Keratinocyte (primary cell): ENCODE measurements around the gene IGSF1.

ENCODE experiments used
- EZH2 ChIP-seq: IDR thresholded peaks from one replicate; pipeline ENCODE4 v1.6.1; 2012; ENCODE audit warnings: inconsistent platforms, mild to moderate bottlenecking, low read length, moderate library complexity
- TF ChIP-seq, protein P1 (sequence below), 3 experiments: IDR thresholded peaks in 1 of 3; conservative IDR thresholded peaks in 1 of 3; optimal IDR thresholded peaks in 1 of 3; 2 replicates in 2 of 3; 3 replicates in 1 of 3; pipeline versions ENCODE3 to v1.5.1; 2011; ENCODE audit warnings: low read length in 3 of 3, mild to moderate bottlenecking in 3 of 3, moderate library complexity in 2 of 3, control low read depth in 1 of 3, inconsistent platforms in 1 of 3; ENCODE audit not compliant: insufficient read depth in 2 of 3; ENCODE audit errors: extremely low read depth in 1 of 3

DNA sequence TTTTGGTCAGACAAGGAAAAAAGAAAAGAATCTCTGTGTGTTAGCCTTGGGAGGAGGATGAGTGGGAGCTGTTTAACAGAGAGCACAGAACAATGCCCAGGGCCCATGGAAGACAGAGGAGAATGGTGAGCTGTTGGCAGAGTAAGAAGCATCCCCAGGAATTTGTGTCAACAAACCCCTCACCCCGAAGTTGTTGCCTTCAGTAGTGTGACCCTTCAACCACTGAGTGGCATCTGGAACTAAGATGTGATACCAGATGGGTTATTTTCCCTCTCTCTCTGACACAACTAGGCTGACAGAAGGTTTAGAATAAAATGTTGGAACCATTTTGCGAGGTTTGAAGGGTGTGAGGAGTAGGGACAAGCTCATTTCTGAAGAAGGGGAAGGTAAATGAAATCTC, 25.1 kb downstream of the IGSF1 start:
- no peak for TF ChIP-seq EZH2
- TF ChIP-seq, protein P1, sequence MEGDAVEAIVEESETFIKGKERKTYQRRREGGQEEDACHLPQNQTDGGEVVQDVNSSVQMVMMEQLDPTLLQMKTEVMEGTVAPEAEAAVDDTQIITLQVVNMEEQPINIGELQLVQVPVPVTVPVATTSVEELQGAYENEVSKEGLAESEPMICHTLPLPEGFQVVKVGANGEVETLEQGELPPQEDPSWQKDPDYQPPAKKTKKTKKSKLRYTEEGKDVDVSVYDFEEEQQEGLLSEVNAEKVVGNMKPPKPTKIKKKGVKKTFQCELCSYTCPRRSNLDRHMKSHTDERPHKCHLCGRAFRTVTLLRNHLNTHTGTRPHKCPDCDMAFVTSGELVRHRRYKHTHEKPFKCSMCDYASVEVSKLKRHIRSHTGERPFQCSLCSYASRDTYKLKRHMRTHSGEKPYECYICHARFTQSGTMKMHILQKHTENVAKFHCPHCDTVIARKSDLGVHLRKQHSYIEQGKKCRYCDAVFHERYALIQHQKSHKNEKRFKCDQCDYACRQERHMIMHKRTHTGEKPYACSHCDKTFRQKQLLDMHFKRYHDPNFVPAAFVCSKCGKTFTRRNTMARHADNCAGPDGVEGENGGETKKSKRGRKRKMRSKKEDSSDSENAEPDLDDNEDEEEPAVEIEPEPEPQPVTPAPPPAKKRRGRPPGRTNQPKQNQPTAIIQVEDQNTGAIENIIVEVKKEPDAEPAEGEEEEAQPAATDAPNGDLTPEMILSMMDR (optimal IDR thresholded peaks at IDR 0.05 in 1 of 3, IDR thresholded peaks at IDR 0.05 in 1 of 3, conservative IDR thresholded peaks at IDR 0.05 in 1 of 3; ENCODE audit: extremely low read depth in 1 of 3, insufficient read depth in 2 of 3, low read length in 3 of 3): no peak
